Hepatocyte (in vitro differentiated cells): ENCODE measurements around the gene ERC2. TPM values are rescaled to one million over a fixed set of nuclear protein-coding genes. Genes with fewer than 3 reads are reported as not detected.

Experiments used
- DNase-seq: peaks from one replicate; pipeline ENCODE4 v3.0.0-alpha.2; 2016; ENCODE audit warnings: low spot score
- H2AFZ ChIP-seq: fragments of 200-600 bp; sonication (generic); 2 replicates; pipeline ENCODE4 v1.6.0; 2016; ENCODE audit warnings: antibody characterized with exemption, mild to moderate bottlenecking
- H3K27ac ChIP-seq: fragments of 200-600 bp; sonication (generic); 2 replicates; pipeline ENCODE4 v1.5.1; 2016; ENCODE audit warnings: mild to moderate bottlenecking
- H3K27me3 ChIP-seq: fragments of 200-600 bp; sonication (generic); 2 replicates; pipeline ENCODE4 v1.6.1; 2016
- H3K36me3 ChIP-seq: fragments of 200-600 bp; sonication (generic); replicated peaks from 2 replicates; pipeline ENCODE4 v1.5.1; 2016; ENCODE audit warnings: low read depth; ENCODE audit not compliant: insufficient read depth
- H3K4me1 ChIP-seq: fragments of 200-600 bp; sonication (generic); 2 replicates; pipeline ENCODE4 v1.5.1; 2016; ENCODE audit warnings: mild to moderate bottlenecking, moderate library complexity; ENCODE audit not compliant: insufficient read depth
- H3K4me2 ChIP-seq: fragments of 200-600 bp; sonication (generic); 2 replicates; pipeline ENCODE4 v1.6.0; 2016
- H3K4me3 ChIP-seq: fragments of 200-600 bp; sonication (generic); 2 replicates; pipeline ENCODE4 v1.5.1; 2016; ENCODE audit warnings: mild to moderate bottlenecking
- H3K79me2 ChIP-seq: fragments of 200-600 bp; sonication (generic); 2 replicates; pipeline ENCODE4 v1.6.0; 2017; ENCODE audit warnings: mild to moderate bottlenecking
- H3K9me2 ChIP-seq: fragments of 200-600 bp; sonication (generic); replicated peaks from 2 replicates; pipeline ENCODE4 v1.6.0; 2017; ENCODE audit warnings: mild to moderate bottlenecking; ENCODE audit not compliant: insufficient read depth
- H3K9me3 ChIP-seq: fragments of 200-600 bp; sonication (generic); 2 replicates; pipeline ENCODE4 v1.5.1; 2016; ENCODE audit warnings: low read depth, mild to moderate bottlenecking
- H4K20me1 ChIP-seq: fragments of 200-600 bp; sonication (generic); 2 replicates; pipeline ENCODE4 v1.6.0; 2016; ENCODE audit warnings: mild to moderate bottlenecking; ENCODE audit not compliant: insufficient read depth, poor library complexity, severe bottlenecking
- EZH2 ChIP-seq: fragments of 200-600 bp; sonication (generic); IDR thresholded peaks from 2 replicates; pipeline ENCODE4 v1.6.1; 2016; ENCODE audit warnings: antibody characterized with exemption, mild to moderate bottlenecking, borderline replicate concordance
- EZH2phosphoT487 ChIP-seq: fragments of 200-600 bp; sonication (generic); IDR thresholded peaks from one replicate; pipeline ENCODE4 v1.6.1; 2018; ENCODE audit warnings: antibody characterized with exemption, mild to moderate bottlenecking, low read depth, moderate library complexity; ENCODE audit not compliant: unreplicated experiment, severe bottlenecking
- WGBS: methylation state at CpG from one replicate; pipeline ENCODE4 v1.1.6; 2016; ENCODE audit warnings: low lambda C conversion rate; ENCODE audit errors: missing lambda C conversion rate; 5-methylcytosine and 5-hydroxymethylcytosine counted together
- polyA plus RNA-seq: library from polyadenylated mRNA; unstranded; fragments of >200 nt; fragmentation: Nextera tagmentation; extraction: Ambion mirVana; gene quantifications from 2 replicates; pipeline ENCODE4 v1.2.1, GENCODE V29; 2016
- total RNA-seq: library from RNA; depleted of rRNA; stranded (reverse); fragments of >200 nt; gene quantifications from 2 replicates; pipeline ENCODE4 v1.2.3, GENCODE V29; 2014
- TF ChIP-seq, protein P1 (sequence below): fragments of 200-600 bp; sonication (generic); IDR thresholded peaks from 2 replicates; pipeline ENCODE4 v1.5.1; 2016; ENCODE audit warnings: antibody characterized with exemption, mild to moderate bottlenecking; ENCODE audit not compliant: poor library complexity

The ERC2 gene
- total and polyA plus RNA-seq, 2 experiments from 2014 or later = 1.2 to 5.3 TPM

DNA sequence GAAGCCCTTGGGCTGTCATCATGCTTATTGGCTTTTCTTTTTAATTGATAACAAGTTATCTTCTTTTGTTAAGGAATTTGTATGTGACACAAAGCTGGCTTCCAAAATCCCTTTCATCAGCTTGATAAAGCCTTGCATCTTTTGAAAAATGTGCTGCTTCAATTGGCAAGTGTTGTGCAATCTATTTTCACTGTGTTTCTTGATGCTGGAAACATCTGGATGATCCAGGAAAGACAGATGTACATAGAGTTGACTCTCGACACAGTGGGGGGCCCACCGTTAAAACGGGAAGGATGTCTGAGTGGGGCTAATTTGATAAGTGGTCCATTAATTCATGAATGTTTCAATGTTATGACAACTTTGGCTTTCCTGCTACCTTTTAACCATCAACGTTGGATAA lies 822.8 kb downstream of the ERC2 start:
- H3K27me3 ChIP-seq = no peaks in the 10 kb centered on the region
- WGBS = 37% methylated on average over 4 of the region's 4 CpGs
- no peaks in the 10 kb centered on the region for H3K9me2 ChIP-seq
- H3K27ac ChIP-seq = no peak overlapping the region
- H3K9me3 ChIP-seq = no peaks in the 10 kb centered on the region
- no peaks in the 10 kb centered on the region for H3K36me3 ChIP-seq
- no peak overlapping the region for H3K4me3 ChIP-seq
- H2AFZ ChIP-seq = no peak overlapping the region
- H3K4me2 ChIP-seq = no peak overlapping the region
- no peak for DNase-seq
- TF ChIP-seq EZH2 (no peak), EZH2phosphoT487 (no peak)
- TF ChIP-seq, protein P1, sequence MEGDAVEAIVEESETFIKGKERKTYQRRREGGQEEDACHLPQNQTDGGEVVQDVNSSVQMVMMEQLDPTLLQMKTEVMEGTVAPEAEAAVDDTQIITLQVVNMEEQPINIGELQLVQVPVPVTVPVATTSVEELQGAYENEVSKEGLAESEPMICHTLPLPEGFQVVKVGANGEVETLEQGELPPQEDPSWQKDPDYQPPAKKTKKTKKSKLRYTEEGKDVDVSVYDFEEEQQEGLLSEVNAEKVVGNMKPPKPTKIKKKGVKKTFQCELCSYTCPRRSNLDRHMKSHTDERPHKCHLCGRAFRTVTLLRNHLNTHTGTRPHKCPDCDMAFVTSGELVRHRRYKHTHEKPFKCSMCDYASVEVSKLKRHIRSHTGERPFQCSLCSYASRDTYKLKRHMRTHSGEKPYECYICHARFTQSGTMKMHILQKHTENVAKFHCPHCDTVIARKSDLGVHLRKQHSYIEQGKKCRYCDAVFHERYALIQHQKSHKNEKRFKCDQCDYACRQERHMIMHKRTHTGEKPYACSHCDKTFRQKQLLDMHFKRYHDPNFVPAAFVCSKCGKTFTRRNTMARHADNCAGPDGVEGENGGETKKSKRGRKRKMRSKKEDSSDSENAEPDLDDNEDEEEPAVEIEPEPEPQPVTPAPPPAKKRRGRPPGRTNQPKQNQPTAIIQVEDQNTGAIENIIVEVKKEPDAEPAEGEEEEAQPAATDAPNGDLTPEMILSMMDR = no peak
- no peaks in the 10 kb centered on the region for H3K79me2 ChIP-seq
- H3K4me1 ChIP-seq = no peaks in the 10 kb centered on the region
- no peaks in the 10 kb centered on the region for H4K20me1 ChIP-seq

DNA sequence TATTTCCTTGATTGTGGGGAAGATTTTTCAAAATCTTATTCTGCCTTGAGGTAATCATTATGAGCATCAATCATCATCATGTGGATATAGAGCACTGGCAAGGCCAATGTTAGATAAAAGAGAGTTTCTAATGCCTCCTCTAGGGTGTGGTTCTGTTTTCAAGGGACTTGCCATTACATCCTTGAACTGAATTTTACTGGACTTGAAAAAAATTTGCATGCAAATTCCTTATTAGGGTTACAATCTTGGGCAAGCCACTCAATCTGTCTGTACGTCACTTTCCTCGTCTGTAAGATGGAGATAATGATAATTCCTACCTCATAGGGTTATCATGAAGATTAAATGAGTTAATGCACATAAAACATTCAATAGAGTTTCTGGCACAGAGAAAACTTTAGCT lies 825.0 kb downstream of the ERC2 start:
- Histone ChIP-seq H3K27me3 (no peaks in the 10 kb centered on the region), H3K4me3 (no peak overlapping the region), H3K9me3 (no peaks in the 10 kb centered on the region), H2AFZ (no peak overlapping the region), H4K20me1 (no peaks in the 10 kb centered on the region), H3K36me3 (no peaks in the 10 kb centered on the region), H3K4me1 (no peaks in the 10 kb centered on the region), H3K9me2 (no peaks in the 10 kb centered on the region), H3K27ac (no peak overlapping the region), H3K4me2 (no peak overlapping the region), H3K79me2 (no peaks in the 10 kb centered on the region)
- DNase-seq = no peak
- TF ChIP-seq, protein P1 = no peak
- TF ChIP-seq EZH2phosphoT487 = no peak
- 47% methylated on average over 2 of the region's 2 CpGs for WGBS

GRCh38 chr3:55641964-55642363 lies 826.3 kb downstream of the ERC2 start:
- Histone ChIP-seq H3K4me1 (no peaks in the 10 kb centered on the region), H2AFZ (no peak overlapping the region), H3K9me3 (no peaks in the 10 kb centered on the region), H3K9me2 (no peaks in the 10 kb centered on the region), H3K27ac (no peak overlapping the region), H3K27me3 (no peaks in the 10 kb centered on the region), H3K4me3 (no peak overlapping the region), H3K79me2 (no peaks in the 10 kb centered on the region), H3K4me2 (no peak overlapping the region), H4K20me1 (no peaks in the 10 kb centered on the region), H3K36me3 (no peaks in the 10 kb centered on the region)
- DNase-seq = no peak
- TF ChIP-seq, protein P1 = no peak
- TF ChIP-seq EZH2 (no peak), EZH2phosphoT487 (no peak)
- 100% methylated on average over 2 of the region's 2 CpGs for WGBS
